ENCODE data around the gene RAD18. TPM values are rescaled to one million over a fixed set of nuclear protein-coding genes. Genes with fewer than 3 reads are reported as not detected.

Gene RAD18
- polyA plus RNA-seq, 1 of the 3 experiments (the other 2 are of a cell fraction): 5.7 TPM

GRCh38 chr3:8953313-8953712 lies 10.0 kb downstream of the RAD18 start:
- ChIA-PET CTCF (interaction anchor here (1.0 to 1.3 kb wide), 2 partner anchors 184 to 349 kb away, joined by 3 to 5 read pairs; partner anchors contain the start of gene OXTR), POLR2A (no interaction called here)
- Histone ChIP-seq H3K27ac (ENCODE audit: low read depth in 2 of 2, low read length in 1 of 2) (no peak overlapping the region), H3K4me2 (no peak overlapping the region), H3K9me2 (no peaks in the 10 kb centered on the region), H3K27me3 (ENCODE audit: insufficient read depth) (no peaks in the 10 kb centered on the region), H3K9ac (no peak overlapping the region), H3K36me3 (replicated peaks in 1 of 2; ENCODE audit: control insufficient read depth in 1 of 2, insufficient read depth in 2 of 2, low read length in 1 of 2) (peaks cover 17 to 24% of the 10 kb centered on the region in 2 experiments), H3K4me1 (ENCODE audit: control insufficient read depth in 1 of 2, insufficient read depth in 2 of 2, low read depth in 1 of 2, low read length in 1 of 2) (peaks cover 8 to 11% of the 10 kb centered on the region in 2 experiments; a peak in 3 of 4 replicates), H3K9me3 (no peaks in the 10 kb centered on the region), H3K79me2 (ENCODE audit: insufficient read depth) (peaks cover 93% of the 10 kb centered on the region), H3K4me3 (ENCODE audit: low read depth in 2 of 2, low read length in 1 of 2) (no peak overlapping the region), H2AFZ (ENCODE audit: low read depth) (no peak overlapping the region), H4K20me1 (ENCODE audit: insufficient read depth) (no peaks in the 10 kb centered on the region; the same call in 1 of the 2 replicates), H3F3A (replicated peaks; ENCODE audit: insufficient read depth) (no peaks in the 10 kb centered on the region)
- no peak for DNase-seq
- no peak for TF ChIP-seq FOXJ3 (CRISPR knock-in tag; IDR thresholded peaks at IDR 0.05)
- no peak for TF ChIP-seq RFX5 (IDR thresholded peaks at IDR 0.05; ENCODE audit: low read length)
- no peak for TF ChIP-seq NRF1 (IDR thresholded peaks at IDR 0.05; ENCODE audit: low read depth, low read length)
- no peak for TF ChIP-seq NFIC (IDR thresholded peaks at IDR 0.05; ENCODE audit: borderline replicate concordance)
- TF ChIP-seq MAX (IDR thresholded peaks at IDR 0.05; ENCODE audit: low read depth): no peak
- no peak for TF ChIP-seq FOSL2 (IDR thresholded peaks at IDR 0.05; ENCODE audit: borderline replicate concordance, low read depth)
- no peak for TF ChIP-seq RCOR1 (IDR thresholded peaks at IDR 0.05; ENCODE audit: low read length)
- no peak for TF ChIP-seq ELF1 (IDR thresholded peaks at IDR 0.05)
- TF ChIP-seq RAD21 (IDR thresholded peaks at IDR 0.05; ENCODE audit: low read length): no peak
- no peak for TF ChIP-seq REST (IDR thresholded peaks at IDR 0.05; ENCODE audit: low read depth, low read length)
- no peak for TF ChIP-seq EP300 (IDR thresholded peaks at IDR 0.05; ENCODE audit: borderline replicate concordance in 1 of 2, low read depth in 1 of 2, low read length in 1 of 2)
- no peak for TF ChIP-seq PBX3 (IDR thresholded peaks at IDR 0.05)
- TF ChIP-seq TAF1 (IDR thresholded peaks at IDR 0.05; ENCODE audit: borderline replicate concordance, low read depth, low read length): no peak
- TF ChIP-seq YY1 (IDR thresholded peaks at IDR 0.05; ENCODE audit: low read depth): no peak
- TF ChIP-seq JUND (IDR thresholded peaks at IDR 0.05): no peak
- TF ChIP-seq IRF3 (IDR thresholded peaks at IDR 0.05; ENCODE audit: low read depth, low read length): no peak
- no peak for TF ChIP-seq TCF12 (IDR thresholded peaks at IDR 0.05)

Measured in SK-N-SH (cell line).